Measurements from ENCODE around the gene ARFGAP2. TPM values are rescaled to one million over a fixed set of nuclear protein-coding genes. Genes with fewer than 3 reads are reported as not detected.

The ARFGAP2 gene
- total RNA-seq = 108 and 110 TPM in 2 replicates
- long read RNA-seq, transcript ARFGAP2-205 (16 exons, 2,976 nt) = major isoform, 76 of 113 reads
- long read RNA-seq, partial matches to known transcripts = 8 of 113 reads
- long read RNA-seq, other reads (novel, unspliced or antisense) = 22 of 113 reads

GRCh38 chr11:47176328-47177228 lies at the start of gene ARFGAP2:
Gene ARFGAP2 (minus strand): TSS chr11:47176879. CDS start chr11:47176853, 26 bp downstream.
- Mint-ChIP-seq H3K27ac (ENCODE audit: unreplicated experiment) (peak within 1 kb of the TSS; percentile 100), H3K9me3 (no peaks in the 10 kb centered on the region), H3K4me3 (peak within 1 kb of the TSS; percentile 99), H3K27me3 (ENCODE audit: low read depth) (peaks cover 7% of the 10 kb centered on the region), H3K36me3 (ENCODE audit: low read depth) (peaks cover 3% of the 10 kb centered on the region), H3K4me1 (peaks cover 29% of the 10 kb centered on the region)
- TF ChIP-seq, protein P1, sequence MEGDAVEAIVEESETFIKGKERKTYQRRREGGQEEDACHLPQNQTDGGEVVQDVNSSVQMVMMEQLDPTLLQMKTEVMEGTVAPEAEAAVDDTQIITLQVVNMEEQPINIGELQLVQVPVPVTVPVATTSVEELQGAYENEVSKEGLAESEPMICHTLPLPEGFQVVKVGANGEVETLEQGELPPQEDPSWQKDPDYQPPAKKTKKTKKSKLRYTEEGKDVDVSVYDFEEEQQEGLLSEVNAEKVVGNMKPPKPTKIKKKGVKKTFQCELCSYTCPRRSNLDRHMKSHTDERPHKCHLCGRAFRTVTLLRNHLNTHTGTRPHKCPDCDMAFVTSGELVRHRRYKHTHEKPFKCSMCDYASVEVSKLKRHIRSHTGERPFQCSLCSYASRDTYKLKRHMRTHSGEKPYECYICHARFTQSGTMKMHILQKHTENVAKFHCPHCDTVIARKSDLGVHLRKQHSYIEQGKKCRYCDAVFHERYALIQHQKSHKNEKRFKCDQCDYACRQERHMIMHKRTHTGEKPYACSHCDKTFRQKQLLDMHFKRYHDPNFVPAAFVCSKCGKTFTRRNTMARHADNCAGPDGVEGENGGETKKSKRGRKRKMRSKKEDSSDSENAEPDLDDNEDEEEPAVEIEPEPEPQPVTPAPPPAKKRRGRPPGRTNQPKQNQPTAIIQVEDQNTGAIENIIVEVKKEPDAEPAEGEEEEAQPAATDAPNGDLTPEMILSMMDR (conservative IDR thresholded peaks at IDR 0.05) = no peak
- DNase-seq (ENCODE audit: low read depth, low spot score) = peak; percentile 90

- Mint-ChIP-seq H3K27ac (ENCODE audit: unreplicated experiment) (peak overlapping the region; percentile 23), H3K27me3 (ENCODE audit: low read depth) (no peaks in the 10 kb centered on the region), H3K9me3 (no peaks in the 10 kb centered on the region), H3K4me3 (no peak overlapping the region), H3K4me1 (no peaks in the 10 kb centered on the region), H3K36me3 (ENCODE audit: low read depth) (peaks cover 3% of the 10 kb centered on the region)
- no peak for DNase-seq (ENCODE audit: low read depth, low spot score)
- TF ChIP-seq, protein P1 (conservative IDR thresholded peaks at IDR 0.05) = no peak
Measured at GRCh38 chr11:47225552-47226400, 49.1 kb upstream of the ARFGAP2 start.

DNA sequence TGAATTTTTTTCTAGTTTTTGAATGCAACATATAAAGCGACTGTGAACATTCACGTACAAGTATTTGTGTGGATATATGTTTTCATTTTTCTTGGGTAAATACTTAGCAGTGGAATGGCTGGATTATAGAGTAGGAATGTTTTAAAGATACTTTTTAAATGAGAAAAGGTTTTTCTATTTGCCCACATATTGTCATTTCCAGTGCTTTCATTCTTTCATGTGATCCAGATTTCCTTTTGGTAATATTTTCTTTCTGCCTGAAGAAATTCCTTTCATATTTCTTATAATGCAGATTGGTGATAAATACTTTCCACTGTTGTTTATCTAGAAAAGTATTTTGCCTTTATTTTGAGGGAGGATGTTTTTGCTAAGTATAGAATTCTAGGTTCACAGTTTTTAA lies 46.0 kb upstream of the ARFGAP2 start:
- Mint-ChIP-seq H3K9me3 (no peaks in the 10 kb centered on the region), H3K36me3 (ENCODE audit: low read depth) (peaks cover 6% of the 10 kb centered on the region), H3K4me1 (peaks cover 23% of the 10 kb centered on the region), H3K27ac (ENCODE audit: unreplicated experiment) (no peak overlapping the region), H3K27me3 (ENCODE audit: low read depth) (no peaks in the 10 kb centered on the region), H3K4me3 (no peak overlapping the region)
- TF ChIP-seq, protein P1 (conservative IDR thresholded peaks at IDR 0.05) = no peak
- DNase-seq (ENCODE audit: low read depth, low spot score) = no peak

DNA sequence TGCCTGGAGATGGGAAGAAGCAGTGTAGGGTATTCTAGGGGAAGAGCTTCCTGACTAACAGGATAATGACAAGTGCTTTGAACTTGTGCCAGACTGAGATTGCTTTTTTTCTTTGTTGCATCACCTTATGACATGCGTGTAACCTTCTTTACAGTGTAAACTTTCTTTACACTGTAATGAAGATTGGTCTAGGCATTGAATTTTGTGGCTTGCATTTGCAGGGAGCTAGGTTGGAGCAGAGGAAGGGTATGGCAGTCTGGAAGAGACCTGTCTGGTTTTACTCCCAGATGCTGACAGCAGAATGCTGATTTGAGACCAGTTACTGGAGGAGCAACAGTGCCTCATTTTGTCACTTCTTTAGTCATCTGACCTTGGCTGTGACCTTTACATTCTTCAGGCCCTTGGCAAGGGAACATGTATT lies 43.7 kb upstream of the ARFGAP2 start:
- no peak overlapping the region for H3K4me3 Mint-ChIP-seq
- H3K36me3 Mint-ChIP-seq (ENCODE audit: low read depth) = peaks cover 3% of the 10 kb centered on the region
- peaks cover 37% of the 10 kb centered on the region for H3K4me1 Mint-ChIP-seq
- no peak for DNase-seq (ENCODE audit: low read depth, low spot score)
- TF ChIP-seq, protein P1 (conservative IDR thresholded peaks at IDR 0.05) = no peak
- peaks cover 2% of the 10 kb centered on the region for H3K27me3 Mint-ChIP-seq (ENCODE audit: low read depth)
- peak overlapping the region; percentile 54 for H3K27ac Mint-ChIP-seq (ENCODE audit: unreplicated experiment)
- no peaks in the 10 kb centered on the region for H3K9me3 Mint-ChIP-seq

DNA sequence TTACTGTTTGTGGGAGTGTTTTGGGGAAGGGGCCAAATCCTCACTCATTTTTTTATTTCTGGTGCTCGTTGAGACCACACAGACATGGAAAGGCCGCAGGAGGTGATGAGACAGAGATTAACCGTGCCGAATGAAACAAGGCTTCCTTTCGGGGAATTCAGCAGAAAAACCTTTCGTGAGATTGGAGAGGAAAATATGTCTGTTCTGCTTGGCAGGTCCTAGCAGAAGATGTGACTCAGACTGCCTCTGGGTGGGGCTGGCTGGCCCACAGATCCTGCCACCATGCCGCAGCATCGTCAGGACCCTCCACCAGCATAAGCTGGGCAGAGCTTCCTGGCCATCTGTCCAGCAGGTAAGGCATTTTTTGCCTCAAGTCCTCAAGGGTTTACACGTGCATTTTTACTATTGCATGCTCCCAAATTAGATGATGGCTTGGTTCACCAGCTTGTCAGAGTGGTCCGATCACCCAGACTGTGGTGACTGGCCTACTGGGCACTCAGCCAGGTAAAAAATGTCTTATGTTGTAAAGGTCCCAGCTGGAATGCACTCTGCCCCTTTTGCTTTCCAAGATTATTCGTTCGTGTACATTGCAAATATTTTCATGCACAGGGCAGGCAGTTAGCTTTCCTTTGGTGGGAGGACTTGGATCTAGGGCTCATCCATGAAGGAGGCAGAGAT lies 39.6 kb upstream of the ARFGAP2 start:
- Mint-ChIP-seq H3K4me1 (peaks cover 48% of the 10 kb centered on the region), H3K27ac (ENCODE audit: unreplicated experiment) (no peak overlapping the region), H3K36me3 (ENCODE audit: low read depth) (peaks cover 3% of the 10 kb centered on the region), H3K27me3 (ENCODE audit: low read depth) (peaks cover 5% of the 10 kb centered on the region), H3K4me3 (peak overlapping the region; percentile 95), H3K9me3 (no peaks in the 10 kb centered on the region)
- no peak for DNase-seq (ENCODE audit: low read depth, low spot score)
- TF ChIP-seq, protein P1 (conservative IDR thresholded peaks at IDR 0.05) = no peak
